Stomach (tissue), 9 donors: ENCODE results near the gene RAPH1. TPM values are rescaled to one million over a fixed set of nuclear protein-coding genes. Genes with fewer than 3 reads are reported as not detected.
"Not testable (repeated sequence)": the region's sequence is repeated elsewhere in the genome, so short reads cannot be mapped to it uniquely, and the experiment has no call there.

Experiments used
- DNase-seq, 2 donors: peaks; one replicate each; pipeline versions ENCODE4 v3.0.0 to v3.0.0-alpha.2; 2013 to 2019
- H3K27ac ChIP-seq, 5 donors: fragments of 200-600 bp in 4 of 5; sonication (generic) in 4 of 5; one replicate each; pipeline ENCODE4 v1.5.1; 2013 to 2019; ENCODE audit warnings: mild to moderate bottlenecking in 1 of 5, moderate library complexity in 1 of 5
- H3K27me3 ChIP-seq, 3 donors: fragments of 200-600 bp; sonication (generic); one replicate each; pipeline ENCODE4 v1.5.1; 2017 to 2019; ENCODE audit warnings: mixed run types in 1 of 3
- H3K36me3 ChIP-seq, 4 donors: fragments of 200-600 bp; sonication (generic); 1 replicate in 3 of 4; 2 replicates in 1 of 4; pipeline ENCODE4 v1.5.1; 2016 to 2019
- H3K4me1 ChIP-seq, 4 donors: fragments of 200-600 bp; sonication (generic); one replicate each; pipeline ENCODE4 v1.5.1; 2016 to 2019
- H3K4me3 ChIP-seq, 4 donors: fragments of 200-600 bp; sonication (generic) in 3 of 4; one replicate each; pipeline ENCODE4 v1.5.1; 2016 to 2019; ENCODE audit warnings: mild to moderate bottlenecking in 1 of 4
- H3K9me3 ChIP-seq, 4 donors: fragments of 200-600 bp; sonication (generic); one replicate each; pipeline ENCODE4 v1.5.1; 2016 to 2019
- CTCF ChIP-seq, 7 experiments: fragments of 450-650 bp in 4 of 7; fragments of 200-600 bp in 3 of 7; sonication (generic) in 3 of 7; IDR thresholded peaks; one replicate each; pipeline ENCODE4 v1.5.1; 2016 to 2019; ENCODE audit warnings: antibody characterized with exemption in 7 of 7, control low read depth in 2 of 7, mild to moderate bottlenecking in 1 of 7
- EP300 ChIP-seq: sonication (generic); formaldehyde crosslinking; IDR thresholded peaks from one replicate; pipeline ENCODE4 v1.6.1; 2017; ENCODE audit warnings: antibody characterized with exemption
- POLR2A ChIP-seq, 4 donors: fragments of 450-650 bp; IDR thresholded peaks; one replicate each; pipeline ENCODE4 v1.6.1; 2016; ENCODE audit warnings: antibody characterized with exemption in 4 of 4, control low read depth in 2 of 4, mild to moderate bottlenecking in 1 of 4, moderate library complexity in 1 of 4
- POLR2AphosphoS5 ChIP-seq, 3 donors: sonication (generic); formaldehyde crosslinking; IDR thresholded peaks; one replicate each; pipeline ENCODE4 v1.6.1; 2016; ENCODE audit warnings: antibody characterized with exemption in 3 of 3
- whole genome bisulfite sequencing, 5 donors: extraction: QIAGEN DNeasy Blood & Tissue Kit in 3 of 5; methylation state at CpG; one replicate each; pipeline versions ENCODE4 v1.1.5 to v1.1.7; 2013 to 2018; 5-methylcytosine and 5-hydroxymethylcytosine counted together
- intact Hi-C: fragments of 100-400 bp; cut with DNase I; formaldehyde crosslinking; loops from one replicate; pipeline ENCODE4 v1.15.1; 2023; ENCODE audit warnings: low total_unique reads
- polyA plus RNA-seq, 3 donors: library from polyadenylated mRNA; stranded (reverse); fragments of 200-250 nt; gene quantifications; one replicate each; pipeline ENCODE4 v1.2.3, GENCODE V29; 2013
- total RNA-seq, 5 donors: library from RNA; depleted of rRNA; stranded (reverse); fragments of >200 nt; gene quantifications; one replicate each; pipeline versions ENCODE4 v1.1.0 to v1.2.3, GENCODE V29; 2014 to 2016
- donor health status: healthy with polysubstance abuse.
- donor health status: Bipolar disorder and iron deficiency.
- donor health status: healthy.

Gene RAPH1
- total and polyA plus RNA-seq, 8 donors, result 2.5 to 1,062 (median 17.7) TPM

- peak in 1 of 2 donors; percentile 66 for DNase-seq
- Histone ChIP-seq H3K27me3 (peaks cover 0 to 7% (median 0%) of the 10 kb centered on the region in 3 donors), H3K9me3 (peaks cover 0 to 5% (median 0%) of the 10 kb centered on the region in 4 donors), H3K27ac (peak overlapping the region in 3 of 5 donors; percentile 95 to 99 (median 97)), H3K4me3 (peak overlapping the region; percentile 89 to 99 (median 96)), H3K36me3 (no peaks in the 10 kb centered on the region), H3K4me1 (peaks cover 4 to 42% (median 27%) of the 10 kb centered on the region in 4 donors)
- 19 to 25% (median 21%) methylated on average over 7 of the region's 7 CpGs for WGBS, 5 donors
- intact Hi-C loops, result no loop called here
- TF ChIP-seq EP300 (no peak), POLR2A (IDR thresholded peaks at IDR 0.05) (no peak), CTCF (IDR thresholded peaks at IDR 0.05) (no peak), POLR2AphosphoS5 (IDR thresholded peaks at IDR 0.05) (no peak)
These were observed 2.0 kb downstream of the RAPH1 start for GRCh38 chr2:203532957-203533658.

GRCh38 chr2:203527719-203528118 is 7.4 kb downstream of the RAPH1 start:
- H3K27me3 ChIP-seq, result no peaks in the 10 kb centered on the region
- no peak for DNase-seq
- no peak overlapping the region for H3K27ac ChIP-seq
- 91 to 96% (median 93%) methylated on average over 3 of the region's 3 CpGs for WGBS, 5 donors
- TF ChIP-seq EP300 (no peak), POLR2AphosphoS5 (IDR thresholded peaks at IDR 0.05) (no peak), CTCF (IDR thresholded peaks at IDR 0.05) (no peak), POLR2A (IDR thresholded peaks at IDR 0.05) (no peak)
- peaks cover 0 to 16% (median 6%) of the 10 kb centered on the region in 4 donors for H3K4me1 ChIP-seq
- no peak overlapping the region for H3K4me3 ChIP-seq
- H3K9me3 ChIP-seq, result no peaks in the 10 kb centered on the region
- intact Hi-C loops, result no loop called here
- no peaks in the 10 kb centered on the region for H3K36me3 ChIP-seq

GRCh38 chr2:203513268-203513667 is 21.8 kb downstream of the RAPH1 start:
- DNase-seq, H3K4me3 ChIP-seq, H3K9me3 ChIP-seq, H3K36me3 ChIP-seq, intact Hi-C loops, H3K27me3 ChIP-seq: not testable (repeated sequence)
- H3K27ac ChIP-seq, result peak overlapping the region in 1 of 5 donors; percentile 62
- peaks cover 0 to 18% (median 3%) of the 10 kb centered on the region in 4 donors for H3K4me1 ChIP-seq
- WGBS, 5 donors, result 64 to 75% (median 68%) methylated on average over 9 of the region's 9 CpGs

GRCh38 chr2:203510941-203511305 is 24.2 kb downstream of the RAPH1 start:
- Histone ChIP-seq H3K4me3 (no peak overlapping the region), H3K4me1 (peaks cover 0 to 18% (median 5%) of the 10 kb centered on the region in 4 donors), H3K36me3 (no peaks in the 10 kb centered on the region), H3K9me3 (no peaks in the 10 kb centered on the region), H3K27ac (peak overlapping the region in 4 of 5 donors; percentile 1 to 63 (median 61)), H3K27me3 (no peaks in the 10 kb centered on the region)
- intact Hi-C loops, result no loop called here
- TF ChIP-seq CTCF (IDR thresholded peaks at IDR 0.05) (no peak), EP300 (no peak), POLR2AphosphoS5 (IDR thresholded peaks at IDR 0.05) (peak in 1 of 3 donors; percentile 24), POLR2A (IDR thresholded peaks at IDR 0.05) (no peak)
- DNase-seq, result peak in 1 of 2 donors; percentile 60
- WGBS, 5 donors, result 36 to 53% (median 45%) methylated on average over 1 of the region's 1 CpG
